ENCODE measurements around the gene ITGAL.

GRCh38 chr16:30459456-30459855, 13.1 kb upstream of the ITGAL start:
- no peak for TF ChIP-seq POLR2A (IDR thresholded peaks at IDR 0.05; ENCODE audit: low read length)
- TF ChIP-seq GATA1 (IDR thresholded peaks at IDR 0.05; ENCODE audit: low read depth, low read length), result no peak
